ENCODE results near the gene DPH2. TPM values are rescaled to one million over a fixed set of nuclear protein-coding genes. Genes with fewer than 3 reads are reported as not detected.

DPH2 gene, protein sequence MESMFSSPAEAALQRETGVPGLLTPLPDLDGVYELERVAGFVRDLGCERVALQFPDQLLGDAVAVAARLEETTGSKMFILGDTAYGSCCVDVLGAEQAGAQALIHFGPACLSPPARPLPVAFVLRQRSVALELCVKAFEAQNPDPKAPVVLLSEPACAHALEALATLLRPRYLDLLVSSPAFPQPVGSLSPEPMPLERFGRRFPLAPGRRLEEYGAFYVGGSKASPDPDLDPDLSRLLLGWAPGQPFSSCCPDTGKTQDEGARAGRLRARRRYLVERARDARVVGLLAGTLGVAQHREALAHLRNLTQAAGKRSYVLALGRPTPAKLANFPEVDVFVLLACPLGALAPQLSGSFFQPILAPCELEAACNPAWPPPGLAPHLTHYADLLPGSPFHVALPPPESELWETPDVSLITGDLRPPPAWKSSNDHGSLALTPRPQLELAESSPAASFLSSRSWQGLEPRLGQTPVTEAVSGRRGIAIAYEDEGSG
- total RNA-seq (10 to 100 TPM in 6 of 7 donors, 1 to 10 TPM in 1; 7.2 to 27.0 (median 16.2) TPM), polyA plus RNA-seq (10 to 100 TPM in 1 of 2 donors, 1 to 10 TPM in 1; 8.5 to 12.7 TPM)
- long read RNA-seq, donor 1, transcript DPH2-201 (6 exons, 2,472 nt), result major isoform, 13 of 34 reads
- long read RNA-seq, donor 1, partial matches to known transcripts, result 16 of 34 reads
- long read RNA-seq, donor 1, other reads (novel, unspliced or antisense), result 2 of 34 reads
- long read RNA-seq, donor 2, partial matches to known transcripts, result 0 of 6 reads
- long read RNA-seq, donor 2, other reads (novel, unspliced or antisense), result 0 of 6 reads
- long read RNA-seq, donor 3, transcript DPH2-201 (6 exons, 2,472 nt), result major isoform, 13 of 28 reads
- long read RNA-seq, donor 3, partial matches to known transcripts, result 7 of 28 reads
- long read RNA-seq, donor 3, other reads (novel, unspliced or antisense), result 6 of 28 reads

DNA sequence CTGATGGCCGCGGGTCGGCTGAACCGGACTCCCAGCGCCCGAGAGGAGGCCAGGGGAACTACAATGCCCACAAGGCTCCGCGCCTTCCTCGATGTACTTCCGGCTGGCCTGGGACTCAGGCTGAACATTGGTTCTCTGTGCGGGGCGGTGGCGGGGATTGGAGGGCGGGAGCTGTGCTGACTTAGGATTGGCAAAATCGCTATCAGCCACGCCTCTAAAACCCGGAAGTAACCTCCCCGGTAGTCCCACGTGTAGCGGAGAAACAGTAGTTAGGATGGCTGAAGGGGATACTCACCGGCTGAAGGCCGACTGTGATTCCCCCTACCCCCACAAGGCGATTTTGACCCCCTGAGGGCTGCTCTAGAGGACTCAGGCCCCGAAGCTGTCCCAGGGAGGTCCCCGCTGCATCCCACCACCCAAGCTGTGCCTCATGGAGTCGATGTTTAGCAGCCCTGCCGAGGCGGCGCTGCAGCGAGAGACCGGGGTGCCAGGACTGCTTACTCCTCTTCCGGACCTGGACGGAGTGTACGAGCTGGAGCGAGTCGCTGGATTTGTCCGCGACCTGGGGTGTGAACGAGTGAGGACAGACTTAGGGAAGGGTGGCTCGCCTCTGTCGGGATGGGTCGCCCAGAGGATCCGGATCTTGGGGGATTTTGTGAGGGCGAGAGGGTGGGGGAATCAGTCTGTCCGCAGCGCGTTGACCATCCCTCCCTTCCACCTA is at the start of gene DPH2:
Gene DPH2 (plus strand): TSS at position 265 of the 721 bp plus-strand sequence. CDS start 166 bp downstream, at position 431.
- no peak within 1 kb of the TSS for H3K27ac ChIP-seq
- 1% methylated on average over 45 to 47 of the region's 47 CpGs for WGBS, 3 donors
- intact Hi-C loops (cut with DNase I), result no loop called here

DNA sequence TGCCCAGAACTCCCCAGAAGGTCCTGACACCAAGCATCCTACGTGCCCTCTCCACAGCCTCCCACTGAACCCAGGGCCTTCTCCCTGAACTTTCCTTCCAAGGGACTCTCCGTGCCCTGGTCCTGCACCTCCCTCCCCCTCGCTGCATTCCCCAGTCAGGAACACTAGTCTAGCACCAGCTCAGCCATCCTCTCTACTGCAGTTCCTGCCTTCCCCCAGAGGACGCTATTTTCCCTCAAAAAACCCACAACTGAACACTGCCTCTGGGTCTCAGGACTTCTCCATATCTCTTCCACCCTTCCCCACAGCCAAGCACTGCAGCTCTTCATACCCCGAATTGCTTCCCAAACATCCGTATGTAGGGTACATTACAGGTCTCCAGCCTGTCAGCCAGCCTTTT is 48.8 kb upstream of the DPH2 start:
- intact Hi-C loops (cut with DNase I), result no loop called here
- Histone ChIP-seq H3K36me3 (no peaks in the 10 kb centered on the region), H3K27ac (no peak overlapping the region), H3K4me3 (no peak overlapping the region), H3K4me1 (ENCODE audit: insufficient read depth) (no peaks in the 10 kb centered on the region), H3K27me3 (no peaks in the 10 kb centered on the region), H3K9me3 (no peaks in the 10 kb centered on the region)
- TF ChIP-seq POLR2A (IDR thresholded peaks at IDR 0.05) (no peak), EP300 (IDR thresholded peaks at IDR 0.05) (no peak)
- WGBS, 3 donors, result 88 to 92% (median 91%) methylated on average over 6 of the region's 6 CpGs
- DNase-seq, result no peak

More for the DNA sequence above, at the start of gene DPH2:
- Histone ChIP-seq H3K4me1 (ENCODE audit: insufficient read depth) (peaks cover 8% of the 10 kb centered on the region), H3K36me3 (no peaks in the 10 kb centered on the region), H3K9me3 (no peaks in the 10 kb centered on the region), H3K4me3 (peak within 1 kb of the TSS; percentile 74), H3K27me3 (no peaks in the 10 kb centered on the region)
- TF ChIP-seq, protein P1, sequence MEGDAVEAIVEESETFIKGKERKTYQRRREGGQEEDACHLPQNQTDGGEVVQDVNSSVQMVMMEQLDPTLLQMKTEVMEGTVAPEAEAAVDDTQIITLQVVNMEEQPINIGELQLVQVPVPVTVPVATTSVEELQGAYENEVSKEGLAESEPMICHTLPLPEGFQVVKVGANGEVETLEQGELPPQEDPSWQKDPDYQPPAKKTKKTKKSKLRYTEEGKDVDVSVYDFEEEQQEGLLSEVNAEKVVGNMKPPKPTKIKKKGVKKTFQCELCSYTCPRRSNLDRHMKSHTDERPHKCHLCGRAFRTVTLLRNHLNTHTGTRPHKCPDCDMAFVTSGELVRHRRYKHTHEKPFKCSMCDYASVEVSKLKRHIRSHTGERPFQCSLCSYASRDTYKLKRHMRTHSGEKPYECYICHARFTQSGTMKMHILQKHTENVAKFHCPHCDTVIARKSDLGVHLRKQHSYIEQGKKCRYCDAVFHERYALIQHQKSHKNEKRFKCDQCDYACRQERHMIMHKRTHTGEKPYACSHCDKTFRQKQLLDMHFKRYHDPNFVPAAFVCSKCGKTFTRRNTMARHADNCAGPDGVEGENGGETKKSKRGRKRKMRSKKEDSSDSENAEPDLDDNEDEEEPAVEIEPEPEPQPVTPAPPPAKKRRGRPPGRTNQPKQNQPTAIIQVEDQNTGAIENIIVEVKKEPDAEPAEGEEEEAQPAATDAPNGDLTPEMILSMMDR (IDR thresholded peaks at IDR 0.05), result peak in 1 of 3 donors; percentile 21
- TF ChIP-seq EP300 (IDR thresholded peaks at IDR 0.05), result no peak
- DNase-seq, result peak; percentile 95 to 97 (median 96)

DNA sequence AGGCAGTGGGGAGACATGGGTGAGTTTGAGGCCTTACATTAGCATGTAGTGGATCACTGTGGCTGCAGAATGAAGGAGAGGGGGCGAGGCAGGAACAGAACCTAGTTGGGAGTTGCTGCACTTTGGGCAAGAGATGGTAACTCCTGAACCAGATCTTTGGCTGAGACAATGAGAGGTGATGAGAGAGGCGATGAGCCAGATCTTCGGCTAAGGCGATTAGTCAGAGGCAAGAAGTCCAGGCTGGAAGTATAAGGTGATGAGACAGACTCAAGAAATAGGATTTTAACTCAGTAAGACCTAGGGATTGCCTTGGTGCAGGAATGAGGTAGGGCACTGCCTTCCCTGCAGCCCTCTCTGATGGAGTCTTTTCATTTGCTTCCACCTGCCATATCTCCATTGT is 45.3 kb upstream of the DPH2 start:
- 84 to 99% (median 86%) methylated on average over 4 of the region's 4 CpGs for WGBS, 3 donors
- Histone ChIP-seq H3K4me3 (no peak overlapping the region), H3K9me3 (no peaks in the 10 kb centered on the region), H3K27ac (no peak overlapping the region), H3K27me3 (no peaks in the 10 kb centered on the region), H3K4me1 (ENCODE audit: insufficient read depth) (no peaks in the 10 kb centered on the region), H3K36me3 (no peaks in the 10 kb centered on the region)
- intact Hi-C loops (cut with DNase I), result no loop called here
- DNase-seq, result no peak
- TF ChIP-seq EP300 (IDR thresholded peaks at IDR 0.05), result no peak
- no peak for TF ChIP-seq POLR2A (IDR thresholded peaks at IDR 0.05)
- TF ChIP-seq, protein P1 (IDR thresholded peaks at IDR 0.05), result no peak

DNA sequence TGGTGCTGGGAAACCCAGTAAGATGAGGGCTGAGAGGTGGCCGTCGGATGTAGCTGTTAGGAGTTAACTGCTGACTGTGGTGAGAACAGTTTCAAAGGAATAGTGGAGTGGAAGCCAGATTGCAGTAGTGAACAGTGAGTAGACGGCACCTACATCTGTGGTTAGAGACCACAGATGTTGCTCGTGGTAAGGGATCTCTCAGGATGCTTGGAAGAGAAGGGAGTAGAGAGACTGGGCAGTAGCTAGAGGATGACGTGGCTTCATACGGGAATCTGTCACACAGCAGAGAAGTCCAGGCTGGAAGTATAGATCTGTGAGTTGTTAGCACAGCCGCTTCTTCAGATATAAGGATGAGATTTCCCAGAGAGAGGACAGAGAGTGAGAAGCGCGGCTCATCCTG is 44.0 kb upstream of the DPH2 start:
- TF ChIP-seq POLR2A (IDR thresholded peaks at IDR 0.05) (no peak), EP300 (IDR thresholded peaks at IDR 0.05) (no peak)
- TF ChIP-seq, protein P1 (IDR thresholded peaks at IDR 0.05), result no peak
- Histone ChIP-seq H3K9me3 (no peaks in the 10 kb centered on the region), H3K27me3 (no peaks in the 10 kb centered on the region), H3K27ac (no peak overlapping the region), H3K4me3 (no peak overlapping the region), H3K4me1 (ENCODE audit: insufficient read depth) (no peaks in the 10 kb centered on the region), H3K36me3 (no peaks in the 10 kb centered on the region)
- intact Hi-C loops (cut with DNase I), result no loop called here
- 94 to 95% (median 95%) methylated on average over 9 of the region's 9 CpGs for WGBS, 3 donors
- DNase-seq, result no peak
